GM20000 (cell line): ENCODE results near the gene NOC4L.

Experiments
- DNase-seq: peaks from one replicate; pipeline ENCODE4 v3.0.0; 2012; ENCODE audit warnings: low spot score
- CTCF ChIP-seq: IDR thresholded peaks from 2 replicates; pipeline ENCODE4 v1.5.1; 2012; ENCODE audit warnings: mild to moderate bottlenecking, control low read depth; ENCODE audit errors: extremely low read depth, missing control alignments

The NOC4L gene

GRCh38 chr12:132151766-132152410, 7.6 kb downstream of the NOC4L start:
- no peak for TF ChIP-seq CTCF
- no peak for DNase-seq

GRCh38 chr12:132152411-132152821, 8.2 kb downstream of the NOC4L start:
- no peak for DNase-seq
- no peak for TF ChIP-seq CTCF

- no peak for TF ChIP-seq CTCF
- no peak for DNase-seq
Measured at GRCh38 chr12:132152953-132153352, 8.7 kb downstream of the NOC4L start.

- peak; percentile 90 for DNase-seq
- peak; percentile 99 for TF ChIP-seq CTCF
Measured at GRCh38 chr12:132153501-132154340, 9.5 kb downstream of the NOC4L start.

- no peak for TF ChIP-seq CTCF
- DNase-seq: no peak
Measured at GRCh38 chr12:132154341-132154761, 10.1 kb downstream of the NOC4L start.

GRCh38 chr12:132154941-132155770, 10.9 kb downstream of the NOC4L start:
- no peak for TF ChIP-seq CTCF
- no peak for DNase-seq
